Neuronal stem cell (in vitro differentiated cells): ENCODE results near the gene NRIP3.

Source experiments
- DNase-seq: peaks from one replicate; pipeline ENCODE4 v3.0.0-alpha.2; 2013; ENCODE audit warnings: low spot score
- H2AFZ ChIP-seq: one replicate; pipeline ENCODE4 v1.6.1; 2013; ENCODE audit warnings: mild to moderate bottlenecking, low read length, inconsistent platforms
- H2AK5ac ChIP-seq: 2 replicates; pipeline ENCODE4 v1.6.1; 2013; ENCODE audit warnings: low read depth, mild to moderate bottlenecking, inconsistent platforms, low read length, moderate library complexity, mixed read lengths
- H2BK120ac ChIP-seq: 2 replicates; pipeline ENCODE4 v1.6.1; 2013; ENCODE audit warnings: low read depth, mild to moderate bottlenecking, inconsistent platforms, low read length, moderate library complexity, mixed read lengths
- H2BK12ac ChIP-seq: one replicate; pipeline ENCODE4 v1.6.1; 2013; ENCODE audit warnings: low read length, inconsistent platforms
- H2BK15ac ChIP-seq: 2 replicates; pipeline ENCODE4 v1.6.1; 2013; ENCODE audit warnings: mild to moderate bottlenecking, low read length, inconsistent platforms, mixed read lengths
- H2BK5ac ChIP-seq: one replicate; pipeline ENCODE4 v1.6.1; 2013; ENCODE audit warnings: inconsistent platforms, mild to moderate bottlenecking, low read length, moderate library complexity
- H3K14ac ChIP-seq: one replicate; pipeline ENCODE4 v1.6.1; 2013; ENCODE audit warnings: low read length, inconsistent platforms
- H3K18ac ChIP-seq: 2 replicates; pipeline ENCODE4 v1.6.1; 2013; ENCODE audit warnings: low read length, inconsistent platforms
- H3K23ac ChIP-seq: 2 replicates; pipeline ENCODE4 v1.6.1; 2013; ENCODE audit warnings: low read depth, mild to moderate bottlenecking, mixed read lengths, low read length, inconsistent platforms; ENCODE audit not compliant: poor library complexity
- H3K27ac ChIP-seq: replicated peaks from 3 replicates; pipeline ENCODE4 v1.5.1; 2013; ENCODE audit warnings: low read length, inconsistent platforms
- H3K27me3 ChIP-seq, 3 experiments: 2 replicates each; pipeline ENCODE4 v1.6.1; 2013; ENCODE audit warnings: low read length in 3 of 3, mild to moderate bottlenecking in 2 of 3, inconsistent platforms in 1 of 3, low read depth in 1 of 3, mixed read lengths in 1 of 3, moderate library complexity in 1 of 3; ENCODE audit not compliant: control insufficient read depth in 3 of 3, insufficient read depth in 3 of 3
- H3K36me3 ChIP-seq, 2 donors: replicated peaks in 1 of 2; 2 replicates each; pipeline ENCODE4 v1.6.1; 2013; ENCODE audit warnings: low read length in 2 of 2; ENCODE audit not compliant: control insufficient read depth in 2 of 2, insufficient read depth in 2 of 2
- H3K4ac ChIP-seq: 2 replicates; pipeline ENCODE4 v1.6.1; 2013; ENCODE audit warnings: inconsistent platforms, mild to moderate bottlenecking, low read length, moderate library complexity
- H3K4me1 ChIP-seq, 2 donors: 1 replicate in 1 of 2; 2 replicates in 1 of 2; pipeline ENCODE4 v1.6.1; 2013; ENCODE audit warnings: low read length in 2 of 2, low read depth in 1 of 2; ENCODE audit not compliant: control insufficient read depth in 2 of 2, insufficient read depth in 1 of 2
- H3K4me2 ChIP-seq: one replicate; pipeline ENCODE4 v1.6.1; 2013; ENCODE audit warnings: mild to moderate bottlenecking, low read length, inconsistent platforms; ENCODE audit not compliant: insufficient read depth, poor library complexity, severe bottlenecking
- H3K4me3 ChIP-seq, 2 donors: 2 replicates each; pipeline ENCODE4 v1.5.1; 2013; ENCODE audit warnings: low read length in 2 of 2, mild to moderate bottlenecking in 2 of 2, inconsistent platforms in 1 of 2, moderate library complexity in 1 of 2
- H3K79me1 ChIP-seq: one replicate; pipeline ENCODE4 v1.6.1; 2013; ENCODE audit warnings: low read depth, mild to moderate bottlenecking, inconsistent platforms, low read length, moderate library complexity
- H3K9ac ChIP-seq: one replicate; pipeline ENCODE4 v1.6.1; 2013; ENCODE audit warnings: mild to moderate bottlenecking, low read depth, low read length, inconsistent platforms; ENCODE audit not compliant: poor library complexity
- H3K9me3 ChIP-seq, 2 donors: replicated peaks in 1 of 2; 2 replicates each; pipeline versions ENCODE3 to v1.6.1; 2013; ENCODE audit warnings: low read length in 2 of 2, mild to moderate bottlenecking in 2 of 2, inconsistent platforms in 1 of 2, low read depth in 1 of 2, mixed read lengths in 1 of 2, moderate library complexity in 1 of 2; ENCODE audit not compliant: control insufficient read depth in 2 of 2, insufficient read depth in 1 of 2
- H4K8ac ChIP-seq: one replicate; pipeline ENCODE4 v1.6.1; 2013; ENCODE audit warnings: low read depth, mild to moderate bottlenecking, inconsistent platforms, low read length, moderate library complexity
- H4K91ac ChIP-seq: one replicate; pipeline ENCODE4 v1.6.1; 2013; ENCODE audit warnings: low read length, low read depth, mild to moderate bottlenecking, inconsistent platforms; ENCODE audit not compliant: poor library complexity
- WGBS, 2 donors: extraction: QIAGEN DNeasy Blood & Tissue Kit; methylation state at CpG; one replicate each; pipeline ENCODE4 v1.1.7; 2013; ENCODE audit warnings: missing lambda C conversion rate in 2 of 2, mixed read lengths in 1 of 2; ENCODE audit not compliant: insufficient read length in 2 of 2, insufficient replicate concordance in 1 of 2; ENCODE audit errors: extremely low coverage in 2 of 2; 5-methylcytosine and 5-hydroxymethylcytosine counted together

Gene NRIP3

GRCh38 chr11:8963569-8964323 lies 40.1 kb downstream of the NRIP3 start:
- no peak overlapping the region for H4K8ac ChIP-seq
- peak overlapping the region; percentile 88 for H3K9ac ChIP-seq
- H3K9me3 ChIP-seq: no peaks in the 10 kb centered on the region
- peak overlapping the region; percentile 100 for H2AFZ ChIP-seq
- H3K4ac ChIP-seq: no peak overlapping the region
- H3K4me3 ChIP-seq: peak overlapping the region; percentile 95 to 99
- peak overlapping the region; percentile 27 for H2BK5ac ChIP-seq
- H3K18ac ChIP-seq: peak overlapping the region; percentile 79
- peak overlapping the region; percentile 29 for H3K27ac ChIP-seq
- H3K36me3 ChIP-seq: peaks cover 0 to 5% of the 10 kb centered on the region in 2 donors
- H4K91ac ChIP-seq: no peak overlapping the region
- no CpG with 5 or more reads among the region's 39 CpGs for WGBS, 2 donors
- peak overlapping the region; percentile 97 for H3K4me2 ChIP-seq
- peak overlapping the region; percentile 67 for H3K23ac ChIP-seq
- H3K79me1 ChIP-seq: no peaks in the 10 kb centered on the region
- H3K4me1 ChIP-seq: peaks cover 3 to 13% of the 10 kb centered on the region in 2 donors
- no peaks in the 10 kb centered on the region for H3K27me3 ChIP-seq
- H2BK120ac ChIP-seq: no peak overlapping the region
- H2BK15ac ChIP-seq: no peak overlapping the region
- no peak for DNase-seq
- peak overlapping the region; percentile 50 for H3K14ac ChIP-seq
- H2BK12ac ChIP-seq: no peak overlapping the region
- H2AK5ac ChIP-seq: no peak overlapping the region

- Histone ChIP-seq H3K4me2 (no peak overlapping the region), H3K27me3 (no peaks in the 10 kb centered on the region), H3K4me3 (no peak overlapping the region), H3K4ac (no peak overlapping the region), H2BK15ac (no peak overlapping the region), H3K9me3 (no peaks in the 10 kb centered on the region), H3K14ac (no peak overlapping the region), H3K36me3 (peaks cover 0 to 5% of the 10 kb centered on the region in 2 donors), H4K8ac (no peak overlapping the region), H3K27ac (no peak overlapping the region), H2BK12ac (no peak overlapping the region), H2BK120ac (no peak overlapping the region), H3K79me1 (no peaks in the 10 kb centered on the region), H2AFZ (no peak overlapping the region), H3K4me1 (peaks cover 3 to 13% of the 10 kb centered on the region in 2 donors), H3K18ac (no peak overlapping the region), H2BK5ac (no peak overlapping the region), H4K91ac (no peak overlapping the region), H3K9ac (no peak overlapping the region), H2AK5ac (no peak overlapping the region), H3K23ac (no peak overlapping the region)
- no CpG with 5 or more reads among the region's 2 CpGs for WGBS, 2 donors
- no peak for DNase-seq
Measured at GRCh38 chr11:8962841-8963240, 41.0 kb downstream of the NRIP3 start.

- Histone ChIP-seq H3K14ac (no peak overlapping the region), H2BK5ac (no peak overlapping the region), H3K18ac (no peak overlapping the region), H3K4me3 (no peak overlapping the region), H2AFZ (no peak overlapping the region), H2BK120ac (no peak overlapping the region), H3K9me3 (no peaks in the 10 kb centered on the region), H3K79me1 (no peaks in the 10 kb centered on the region), H2AK5ac (no peak overlapping the region), H2BK15ac (no peak overlapping the region), H3K36me3 (no peaks in the 10 kb centered on the region), H2BK12ac (no peak overlapping the region), H3K27me3 (no peaks in the 10 kb centered on the region), H3K4me1 (peaks cover 3 to 13% of the 10 kb centered on the region in 2 donors), H4K91ac (no peak overlapping the region), H3K9ac (no peak overlapping the region), H3K4me2 (no peak overlapping the region), H4K8ac (no peak overlapping the region), H3K4ac (no peak overlapping the region), H3K23ac (no peak overlapping the region), H3K27ac (no peak overlapping the region)
- no CpG with 5 or more reads among the region's 2 CpGs for WGBS, 2 donors
- DNase-seq: no peak
Measured at GRCh38 chr11:8961401-8961800, 42.4 kb downstream of the NRIP3 start.

- no peak overlapping the region for H3K4me2 ChIP-seq
- no peaks in the 10 kb centered on the region for H3K27me3 ChIP-seq
- H2BK12ac ChIP-seq: no peak overlapping the region
- no peak overlapping the region for H2BK120ac ChIP-seq
- WGBS, 2 donors: no CpG with 5 or more reads among the region's 2 CpGs
- H3K4me3 ChIP-seq: no peak overlapping the region
- no peak overlapping the region for H3K27ac ChIP-seq
- H3K4ac ChIP-seq: no peak overlapping the region
- H3K18ac ChIP-seq: no peak overlapping the region
- H2AK5ac ChIP-seq: no peak overlapping the region
- peaks cover 3 to 13% of the 10 kb centered on the region in 2 donors for H3K4me1 ChIP-seq
- H3K36me3 ChIP-seq: peaks cover 0 to 14% of the 10 kb centered on the region in 2 donors
- peaks cover 0 to 2% of the 10 kb centered on the region in 2 donors for H3K9me3 ChIP-seq
- H3K9ac ChIP-seq: no peak overlapping the region
- H2BK5ac ChIP-seq: no peak overlapping the region
- H2AFZ ChIP-seq: no peak overlapping the region
- no peak overlapping the region for H4K91ac ChIP-seq
- H3K14ac ChIP-seq: no peak overlapping the region
- H4K8ac ChIP-seq: no peak overlapping the region
- no peak overlapping the region for H2BK15ac ChIP-seq
- no peak overlapping the region for H3K23ac ChIP-seq
- DNase-seq: peak; percentile 58
- no peaks in the 10 kb centered on the region for H3K79me1 ChIP-seq
Measured at GRCh38 chr11:8959546-8960166, 44.1 kb downstream of the NRIP3 start.
